Measurements from ENCODE around the gene TCF4. TPM values are rescaled to one million over a fixed set of nuclear protein-coding genes. Genes with fewer than 3 reads are reported as not detected.

Gene TCF4
- total RNA-seq, 1 experiment from 2014 or later, result 12.5 TPM

DNA sequence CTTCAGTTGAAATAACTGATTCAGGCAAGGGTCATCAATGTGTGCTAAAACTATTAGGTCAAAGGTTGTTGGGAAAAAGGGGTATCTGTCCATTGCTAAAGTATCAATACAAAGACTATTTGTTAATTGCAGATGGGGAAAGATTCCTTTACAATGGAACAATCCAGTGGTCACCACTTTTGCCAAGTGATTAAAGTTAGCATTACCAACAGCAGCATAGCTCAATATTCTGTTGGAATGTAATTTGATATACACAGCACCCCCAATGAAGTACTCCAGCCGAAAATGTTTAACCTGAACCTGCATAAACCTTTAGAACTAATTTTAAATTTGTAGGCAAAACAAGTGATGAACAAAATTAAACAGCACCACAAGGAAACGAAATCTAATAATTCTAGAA, 191.0 kb downstream of the TCF4 start:
- H3K4me3 ChIP-seq (ENCODE audit: low read length), result no peak overlapping the region

DNA sequence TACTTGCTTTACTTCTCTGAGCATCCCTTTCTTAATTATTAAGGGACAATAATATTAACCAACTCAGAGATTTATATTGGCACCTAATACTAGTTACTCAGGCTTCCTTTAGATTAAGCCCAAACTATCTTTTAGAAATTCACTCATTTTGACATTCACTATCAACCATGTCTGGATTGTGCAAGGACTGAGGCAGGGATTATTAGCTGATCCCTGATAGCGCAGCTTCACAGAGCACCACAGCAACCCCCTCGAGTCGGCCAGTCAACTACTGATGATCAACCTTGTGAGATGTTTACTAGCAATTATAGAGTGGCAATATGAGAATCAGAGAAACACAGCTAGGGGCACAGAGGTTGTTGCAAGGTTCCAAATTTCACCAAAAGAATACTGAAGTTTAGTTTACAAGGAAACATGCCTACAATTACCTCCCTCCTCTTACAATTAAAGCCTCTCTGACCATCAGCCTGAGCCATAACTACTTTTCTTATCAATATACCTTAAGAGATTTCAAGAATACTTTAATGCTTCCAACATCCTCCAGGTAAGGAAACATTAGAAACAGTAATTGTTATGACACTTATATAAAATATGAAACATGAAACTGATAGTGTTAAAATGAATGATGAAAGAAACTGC, 191.6 kb downstream of the TCF4 start:
- ChIA-PET CTCF (no interaction called here), POLR2A (ENCODE audit: unreplicated experiment) (no interaction called here)
- no peak for ATAC-seq
- Histone ChIP-seq H3K4me1 (ENCODE audit: insufficient read depth, low read length) (no peaks in the 10 kb centered on the region), H3K4me3 (ENCODE audit: low read length) (no peak overlapping the region), H3K9ac (ENCODE audit: low read length) (no peak overlapping the region), H3K36me3 (ENCODE audit: low read depth, low read length) (no peaks in the 10 kb centered on the region), H3K27ac (ENCODE audit: low read length) (no peak overlapping the region), H3F3A (ENCODE audit: low read length, unreplicated experiment) (no peaks in the 10 kb centered on the region), H3K27me3 (ENCODE audit: low read length) (no peaks in the 10 kb centered on the region), H3K9me3 (ENCODE audit: low read length) (no peaks in the 10 kb centered on the region), H3K4me2 (ENCODE audit: low read length) (no peak overlapping the region), H3K9me2 (replicated peaks; ENCODE audit: low read length) (no peaks in the 10 kb centered on the region), H2AFZ (ENCODE audit: low read length) (no peak overlapping the region), H3K79me2 (ENCODE audit: low read length) (no peaks in the 10 kb centered on the region), H4K20me1 (ENCODE audit: low read length) (no peaks in the 10 kb centered on the region)
- TF ChIP-seq EZH2phosphoT487 (IDR thresholded peaks at IDR 0.05; ENCODE audit: borderline replicate concordance, low read length), result no peak
- TF ChIP-seq, protein P1, sequence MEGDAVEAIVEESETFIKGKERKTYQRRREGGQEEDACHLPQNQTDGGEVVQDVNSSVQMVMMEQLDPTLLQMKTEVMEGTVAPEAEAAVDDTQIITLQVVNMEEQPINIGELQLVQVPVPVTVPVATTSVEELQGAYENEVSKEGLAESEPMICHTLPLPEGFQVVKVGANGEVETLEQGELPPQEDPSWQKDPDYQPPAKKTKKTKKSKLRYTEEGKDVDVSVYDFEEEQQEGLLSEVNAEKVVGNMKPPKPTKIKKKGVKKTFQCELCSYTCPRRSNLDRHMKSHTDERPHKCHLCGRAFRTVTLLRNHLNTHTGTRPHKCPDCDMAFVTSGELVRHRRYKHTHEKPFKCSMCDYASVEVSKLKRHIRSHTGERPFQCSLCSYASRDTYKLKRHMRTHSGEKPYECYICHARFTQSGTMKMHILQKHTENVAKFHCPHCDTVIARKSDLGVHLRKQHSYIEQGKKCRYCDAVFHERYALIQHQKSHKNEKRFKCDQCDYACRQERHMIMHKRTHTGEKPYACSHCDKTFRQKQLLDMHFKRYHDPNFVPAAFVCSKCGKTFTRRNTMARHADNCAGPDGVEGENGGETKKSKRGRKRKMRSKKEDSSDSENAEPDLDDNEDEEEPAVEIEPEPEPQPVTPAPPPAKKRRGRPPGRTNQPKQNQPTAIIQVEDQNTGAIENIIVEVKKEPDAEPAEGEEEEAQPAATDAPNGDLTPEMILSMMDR (conservative IDR thresholded peaks at IDR 0.05; ENCODE audit: low read depth, low read length), result no peak
- no peak for DNase-seq
- intact Hi-C loops (cut with micrococcal nuclease), result no loop called here
- BruUV-seq (replicated peaks), result no TSS peak

More for the DNA sequence above, 191.0 kb downstream of the TCF4 start:
- Histone ChIP-seq H3K4me2 (ENCODE audit: low read length) (no peak overlapping the region), H3K27ac (ENCODE audit: low read length) (no peak overlapping the region), H2AFZ (ENCODE audit: low read length) (no peak overlapping the region), H3K4me1 (ENCODE audit: insufficient read depth, low read length) (no peaks in the 10 kb centered on the region), H3F3A (ENCODE audit: low read length, unreplicated experiment) (no peaks in the 10 kb centered on the region), H3K9me2 (replicated peaks; ENCODE audit: low read length) (no peaks in the 10 kb centered on the region), H3K79me2 (ENCODE audit: low read length) (no peaks in the 10 kb centered on the region), H3K9me3 (ENCODE audit: low read length) (no peaks in the 10 kb centered on the region), H3K36me3 (ENCODE audit: low read depth, low read length) (no peaks in the 10 kb centered on the region), H3K27me3 (ENCODE audit: low read length) (no peaks in the 10 kb centered on the region), H3K9ac (ENCODE audit: low read length) (no peak overlapping the region), H4K20me1 (ENCODE audit: low read length) (no peaks in the 10 kb centered on the region)
- no peak for DNase-seq
- TF ChIP-seq EZH2phosphoT487 (IDR thresholded peaks at IDR 0.05; ENCODE audit: borderline replicate concordance, low read length) (no peak), EZH2 (IDR thresholded peaks at IDR 0.05; ENCODE audit: low read length, unreplicated experiment) (no peak)
- TF ChIP-seq, protein P1 (conservative IDR thresholded peaks at IDR 0.05; ENCODE audit: low read depth, low read length), result no peak
- intact Hi-C loops (cut with micrococcal nuclease), result no loop called here
- no TSS peak for BruUV-seq (replicated peaks)
- ChIA-PET POLR2A (ENCODE audit: unreplicated experiment) (no interaction called here), CTCF (no interaction called here)
- no peak for ATAC-seq

DNA sequence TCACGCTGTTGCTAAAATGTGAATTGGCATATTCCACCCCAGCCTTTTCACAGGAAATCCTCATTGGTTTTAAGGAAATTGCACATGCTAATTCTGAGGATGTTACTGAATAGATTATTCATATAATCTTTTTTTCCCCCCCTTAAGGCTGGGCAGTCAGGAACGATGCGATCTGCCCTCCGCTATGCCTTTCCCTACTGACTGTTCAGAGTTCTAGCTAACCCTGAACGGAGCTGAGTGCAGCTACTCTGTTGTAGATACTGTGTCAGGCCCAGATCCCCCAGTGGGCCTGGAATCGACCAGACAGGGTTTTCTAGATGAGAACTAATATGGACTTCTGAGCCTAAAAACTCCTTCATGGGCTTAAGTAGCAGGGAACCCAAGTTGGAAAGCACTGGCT, 192.2 kb downstream of the TCF4 start:
- no peak overlapping the region for H3K4me2 ChIP-seq (ENCODE audit: low read length)
- no peak overlapping the region for H3K4me3 ChIP-seq (ENCODE audit: low read length)
- H3K4me1 ChIP-seq (ENCODE audit: insufficient read depth, low read length), result no peaks in the 10 kb centered on the region
- ATAC-seq (no peak), DNase-seq (no peak)
- H3K27ac ChIP-seq (ENCODE audit: low read length), result no peak overlapping the region
- H2AFZ ChIP-seq (ENCODE audit: low read length), result no peak overlapping the region
- ChIA-PET POLR2A (ENCODE audit: unreplicated experiment) (no interaction called here), CTCF (no interaction called here)
- no peaks in the 10 kb centered on the region for H3K9me2 ChIP-seq (replicated peaks; ENCODE audit: low read length)
- no peaks in the 10 kb centered on the region for H4K20me1 ChIP-seq (ENCODE audit: low read length)
- BruUV-seq (replicated peaks), result no TSS peak
- no peaks in the 10 kb centered on the region for H3F3A ChIP-seq (ENCODE audit: low read length, unreplicated experiment)
- no peaks in the 10 kb centered on the region for H3K27me3 ChIP-seq (ENCODE audit: low read length)
- H3K9ac ChIP-seq (ENCODE audit: low read length), result no peak overlapping the region
- intact Hi-C loops (cut with micrococcal nuclease), result no loop called here
- H3K36me3 ChIP-seq (ENCODE audit: low read depth, low read length), result no peaks in the 10 kb centered on the region
- no peaks in the 10 kb centered on the region for H3K9me3 ChIP-seq (ENCODE audit: low read length)
- H3K79me2 ChIP-seq (ENCODE audit: low read length), result no peaks in the 10 kb centered on the region
- TF ChIP-seq EZH2phosphoT487 (IDR thresholded peaks at IDR 0.05; ENCODE audit: borderline replicate concordance, low read length) (no peak), EZH2 (IDR thresholded peaks at IDR 0.05; ENCODE audit: low read length, unreplicated experiment) (no peak)
- TF ChIP-seq, protein P1 (conservative IDR thresholded peaks at IDR 0.05; ENCODE audit: low read depth, low read length), result no peak
